Measurements from ENCODE around the gene ZFAND2A. TPM values are rescaled to one million over a fixed set of nuclear protein-coding genes. Genes with fewer than 3 reads are reported as not detected.
"Not testable (repeated sequence)": the region's sequence is repeated elsewhere in the genome, so short reads cannot be mapped to it uniquely, and the experiment has no call there.

Gene ZFAND2A
- polyA plus RNA-seq, 1 experiment = 43.6 TPM

GRCh38 chr7:1158203-1159126 lies 1.5 kb downstream of the ZFAND2A start:
- no peak for TF ChIP-seq CTCF (IDR thresholded peaks at IDR 0.05; ENCODE audit: insufficient read depth, low read depth, low read length)
- Histone ChIP-seq H3K36me3 (ENCODE audit: control insufficient read depth, insufficient read depth, low read length) (peaks cover 14% of the 10 kb centered on the region), H3K4me3 (ENCODE audit: low read depth, low read length) (peak overlapping the region; percentile 55), H3K27me3 (ENCODE audit: control insufficient read depth, insufficient read depth, low read length) (no peaks in the 10 kb centered on the region)
- no peak for DNase-seq (ENCODE audit: low read depth)
- POLR2A ChIA-PET = no interaction called here
- CTCF ChIA-PET = interaction anchor here (0.6 to 1.6 kb wide), 2 partner anchors 17 to 51 kb away, joined by 3 to 6 read pairs; no protein-coding TSS in a partner anchor

DNA sequence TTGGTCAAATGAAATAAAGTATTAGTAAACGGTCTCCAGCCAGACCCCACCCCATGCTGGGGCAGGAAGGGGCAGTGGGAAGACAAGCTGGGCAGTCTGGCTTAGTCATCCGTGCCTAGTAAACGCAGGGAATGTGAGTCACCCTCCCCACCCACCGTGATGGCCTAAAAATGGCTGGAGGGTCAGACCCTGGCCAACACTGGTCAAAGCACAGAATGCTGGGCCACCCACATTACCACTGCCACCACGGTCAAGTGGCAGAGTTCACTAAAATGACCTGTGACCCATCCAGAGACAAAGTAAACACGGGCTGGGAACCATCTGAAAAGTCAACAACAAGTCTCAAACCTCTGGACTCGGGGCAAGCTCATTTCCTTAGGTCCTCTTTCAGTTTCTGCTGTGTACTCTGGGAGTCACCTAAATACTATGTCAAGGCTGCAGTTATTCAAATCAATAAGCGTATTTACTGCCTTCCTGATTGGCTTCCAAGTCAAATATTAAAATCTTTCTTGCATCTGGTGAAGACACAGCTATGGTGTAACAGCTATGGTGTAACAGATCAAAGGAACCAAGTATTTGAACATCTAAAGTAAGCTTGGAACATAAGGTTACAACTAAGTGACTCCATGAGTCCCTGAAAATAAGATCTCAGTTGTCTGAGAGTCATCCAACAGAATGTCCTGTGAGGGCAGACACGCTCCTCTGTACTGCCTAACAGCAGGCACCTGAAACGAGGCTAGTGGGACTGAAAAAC lies 3.0 kb downstream of the ZFAND2A start:
- H3K4me3 ChIP-seq (ENCODE audit: low read depth, low read length) = no peak overlapping the region
- H3K27me3 ChIP-seq (ENCODE audit: control insufficient read depth, insufficient read depth, low read length) = no peaks in the 10 kb centered on the region
- CTCF ChIA-PET = interaction anchor here (1.3 kb wide), 1 partner anchor 164 kb away, joined by 4 read pairs; no protein-coding TSS in a partner anchor
- POLR2A ChIA-PET = interaction anchor here (0.6 kb wide), 1 partner anchor 15 kb away, joined by 3 read pairs; no protein-coding TSS in a partner anchor
- no peak for TF ChIP-seq CTCF (IDR thresholded peaks at IDR 0.05; ENCODE audit: insufficient read depth, low read depth, low read length)
- H3K36me3 ChIP-seq (ENCODE audit: control insufficient read depth, insufficient read depth, low read length) = peaks cover 23% of the 10 kb centered on the region
- no peak for DNase-seq (ENCODE audit: low read depth)

- DNase-seq (ENCODE audit: low read depth); H3K4me3 ChIP-seq (ENCODE audit: low read depth, low read length); POLR2A ChIA-PET; H3K27me3 ChIP-seq (ENCODE audit: control insufficient read depth, insufficient read depth, low read length): not testable (repeated sequence)
- CTCF ChIA-PET = interaction anchor here (1.3 kb wide), 1 partner anchor 163 kb away, joined by 4 read pairs; no protein-coding TSS in a partner anchor
- H3K36me3 ChIP-seq (ENCODE audit: control insufficient read depth, insufficient read depth, low read length) = peaks cover 26% of the 10 kb centered on the region
Measured at GRCh38 chr7:1155818-1156781, 3.9 kb downstream of the ZFAND2A start.

DNA sequence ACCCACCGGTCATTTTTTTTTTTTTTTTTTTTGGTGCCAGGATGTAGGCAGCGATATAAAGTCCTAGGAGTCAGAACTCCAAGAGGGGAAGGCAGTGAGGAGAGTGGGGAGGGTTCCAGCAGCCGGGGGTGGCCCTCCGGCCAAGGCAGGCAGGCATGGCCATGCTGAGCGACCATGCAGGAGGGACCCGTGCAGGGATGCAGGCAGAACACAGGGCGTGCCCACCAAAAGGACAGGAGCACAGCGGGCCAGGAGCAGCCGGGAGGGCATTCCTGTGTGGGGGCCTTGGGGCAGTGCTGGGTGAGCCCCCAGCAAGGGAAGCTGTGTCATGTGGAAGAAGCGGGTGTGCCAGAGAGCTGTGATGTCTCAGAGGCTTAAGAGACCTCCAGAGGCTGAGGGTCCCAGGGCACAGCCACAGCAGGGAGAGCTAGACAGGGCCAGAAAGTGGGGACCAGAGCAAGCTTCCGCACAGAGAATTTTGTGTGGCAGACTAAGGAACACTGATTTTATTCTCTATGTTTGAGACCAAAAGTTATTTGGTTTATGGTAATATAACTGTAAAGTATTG lies 5.7 kb downstream of the ZFAND2A start:
- no peak for DNase-seq (ENCODE audit: low read depth)
- ChIA-PET CTCF (interaction anchor here (1.2 kb wide), 1 partner anchor 10 kb away, joined by 3 read pairs; no protein-coding TSS in a partner anchor), POLR2A (no interaction called here)
- Histone ChIP-seq H3K36me3 (ENCODE audit: control insufficient read depth, insufficient read depth, low read length) (peaks cover 29% of the 10 kb centered on the region), H3K4me3 (ENCODE audit: low read depth, low read length) (no peak overlapping the region), H3K27me3 (ENCODE audit: control insufficient read depth, insufficient read depth, low read length) (no peaks in the 10 kb centered on the region)
- no peak for TF ChIP-seq CTCF (IDR thresholded peaks at IDR 0.05; ENCODE audit: insufficient read depth, low read depth, low read length)

GRCh38 chr7:1152492-1152891 lies 7.5 kb downstream of the ZFAND2A start:
- TF ChIP-seq CTCF (IDR thresholded peaks at IDR 0.05; ENCODE audit: insufficient read depth, low read depth, low read length) = no peak
- H3K36me3 ChIP-seq (ENCODE audit: control insufficient read depth, insufficient read depth, low read length) = peaks cover 29% of the 10 kb centered on the region
- POLR2A ChIA-PET = no interaction called here

More at GRCh38 chr7:1152492-1152891, 7.5 kb downstream of the ZFAND2A start:
- CTCF ChIA-PET = interaction anchor here (1.4 to 2.2 kb wide), 2 partner anchors 11 to 15 kb away, joined by 4 read pairs; a partner anchor contains a TSS
- DNase-seq (ENCODE audit: low read depth) = no peak
- Histone ChIP-seq H3K4me3 (ENCODE audit: low read depth, low read length) (no peak overlapping the region), H3K27me3 (ENCODE audit: control insufficient read depth, insufficient read depth, low read length) (no peaks in the 10 kb centered on the region)

Data from BJ (cell line).